IPS-11a (cell line): ENCODE results near the gene SH3D19.
"Not testable (repeated sequence)": the region's sequence is repeated elsewhere in the genome, so short reads cannot be mapped to it uniquely, and the experiment has no call there.

Experiments
- H3K4me3 ChIP-seq: one replicate; pipeline ENCODE4 v1.5.1; 2013; ENCODE audit warnings: low read depth, low read length, control low read depth

The SH3D19 gene

DNA sequence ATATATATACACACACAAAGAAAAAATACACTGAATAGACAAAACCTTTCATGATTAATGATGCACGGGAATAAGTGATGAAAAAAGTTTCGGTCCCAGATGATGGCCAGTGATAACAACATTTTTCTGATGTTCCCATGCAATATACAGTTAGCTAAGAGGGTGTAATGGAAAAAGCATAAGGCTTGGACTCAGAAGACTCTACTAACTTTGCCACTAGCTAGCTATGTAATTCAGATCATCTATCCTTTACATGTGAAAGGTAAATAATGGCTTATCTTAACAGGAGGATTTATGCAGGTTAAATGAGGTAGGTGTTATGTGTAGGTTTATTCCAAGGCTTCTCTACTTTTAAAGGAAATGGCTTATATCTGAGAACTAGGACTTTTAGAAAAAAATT, 221.6 kb downstream of the SH3D19 start:
- no peak overlapping the region for H3K4me3 ChIP-seq

DNA sequence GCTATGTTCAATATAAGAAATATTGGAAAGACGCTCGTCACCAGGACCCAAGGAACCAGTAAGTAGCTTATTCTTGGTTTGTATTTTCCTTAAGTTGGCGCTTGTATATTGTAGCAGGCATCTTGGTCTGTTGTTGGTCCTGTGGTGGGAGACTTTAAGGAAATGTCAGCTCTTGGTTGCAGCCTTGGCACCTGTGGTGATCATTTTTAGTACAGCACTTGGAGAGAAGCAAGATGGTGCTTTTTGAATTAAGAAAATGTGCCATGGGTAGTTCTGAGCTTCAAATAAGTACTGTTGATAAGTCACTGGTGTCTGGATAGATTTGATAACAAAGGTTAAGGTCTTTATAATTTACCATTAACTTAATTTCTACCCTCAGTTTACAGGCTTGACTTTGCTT, 224.9 kb downstream of the SH3D19 start:
- peak overlapping the region; percentile 100 for H3K4me3 ChIP-seq

DNA sequence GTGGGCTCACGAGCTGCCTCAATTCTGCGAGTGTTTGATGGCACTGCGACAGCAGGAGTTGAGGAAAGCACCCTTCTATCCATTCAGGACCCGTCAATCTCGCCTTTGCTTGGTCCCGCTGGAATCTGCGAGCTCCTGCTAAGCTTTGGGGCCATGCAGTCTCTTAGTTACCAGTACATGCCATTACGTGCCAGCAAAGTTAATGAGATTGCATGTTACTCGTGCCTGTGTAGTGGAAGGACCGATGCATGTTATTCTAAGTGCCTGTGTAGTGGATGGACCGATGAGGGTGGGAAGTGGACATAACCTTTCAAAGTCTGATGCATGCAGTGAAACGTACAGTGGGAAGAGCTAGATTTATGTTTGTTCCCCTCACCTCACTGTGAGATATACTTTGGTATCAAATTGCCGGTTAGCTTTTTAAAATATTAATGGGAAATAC, 225.4 kb downstream of the SH3D19 start:
- peak overlapping the region; percentile 100 for H3K4me3 ChIP-seq

DNA sequence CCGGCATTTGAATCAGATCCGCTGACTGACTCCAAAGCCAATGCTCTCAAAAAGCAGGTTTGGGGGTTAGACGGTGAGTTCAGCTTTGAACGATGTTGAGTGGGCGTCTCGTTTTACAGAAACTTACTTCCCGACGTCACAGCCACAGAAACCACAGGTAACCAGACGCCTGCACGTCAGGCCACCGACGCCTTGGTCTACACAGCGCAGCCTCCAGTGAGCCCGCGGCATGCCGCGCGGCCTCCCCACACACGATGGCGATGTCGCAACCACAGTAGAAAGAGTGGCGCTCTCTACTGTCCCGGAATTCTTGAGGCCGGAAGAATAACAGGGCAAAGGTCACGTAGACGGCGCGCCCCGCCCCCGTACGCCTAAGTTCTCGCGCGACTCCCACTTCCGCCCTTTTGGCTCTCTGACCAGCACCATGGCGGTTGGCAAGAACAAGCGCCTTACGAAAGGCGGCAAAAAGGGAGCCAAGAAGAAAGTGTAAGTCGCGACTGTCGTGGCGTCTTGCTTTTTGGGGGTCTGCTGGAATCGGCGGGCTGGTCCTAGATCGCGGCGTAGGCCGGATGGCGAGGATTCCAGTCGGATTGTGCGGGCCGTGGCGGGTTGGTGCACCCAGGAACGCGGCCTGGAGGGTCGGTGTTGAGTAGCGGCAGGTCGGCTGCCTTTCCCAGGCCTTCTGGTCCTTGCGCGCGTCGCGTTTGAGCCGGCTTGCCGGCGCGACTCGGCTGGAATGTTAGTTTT, 226.0 kb downstream of the SH3D19 start, which contains the start of gene RPS3A:
RPS3A (plus strand) TSS at position 400 of the 747 bp plus-strand sequence; CDS start at position 425, 25 bp downstream.
- peak within 1 kb of the TSS; percentile 100 for H3K4me3 ChIP-seq

DNA sequence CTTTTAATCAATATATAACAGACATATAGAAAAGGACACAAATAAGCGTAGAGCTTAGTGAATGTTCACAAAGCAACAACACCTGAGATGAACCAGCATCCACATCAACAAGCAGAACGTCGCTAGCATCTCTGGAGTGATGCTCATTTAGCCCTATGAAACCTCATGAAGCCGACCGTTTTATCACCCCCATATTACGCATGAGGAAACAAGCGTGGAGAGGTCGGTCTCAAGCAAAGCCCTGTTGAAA, 226.5 kb downstream of the SH3D19 start:
- peak overlapping the region; percentile 100 for H3K4me3 ChIP-seq

DNA sequence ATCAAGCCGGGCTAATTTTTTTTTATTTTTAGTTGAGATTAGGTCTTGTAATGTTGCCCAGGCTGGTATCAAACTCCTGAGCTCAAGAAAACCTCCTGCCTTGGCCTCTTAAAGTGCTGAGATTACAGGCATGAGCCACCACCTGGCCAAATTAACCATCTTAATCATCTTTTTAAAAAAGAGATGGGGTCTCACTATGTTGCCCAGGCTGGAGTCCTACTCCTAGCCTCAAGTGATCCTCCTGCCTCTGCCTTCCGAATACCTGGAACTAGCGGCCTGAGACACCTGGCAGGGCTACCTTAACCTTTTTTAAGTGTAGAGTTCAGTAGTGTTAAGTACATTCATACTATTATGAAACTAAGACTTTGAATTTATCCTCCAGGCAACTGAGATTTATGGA, 227.6 kb downstream of the SH3D19 start:
- H3K4me3 ChIP-seq: no peak overlapping the region

DNA sequence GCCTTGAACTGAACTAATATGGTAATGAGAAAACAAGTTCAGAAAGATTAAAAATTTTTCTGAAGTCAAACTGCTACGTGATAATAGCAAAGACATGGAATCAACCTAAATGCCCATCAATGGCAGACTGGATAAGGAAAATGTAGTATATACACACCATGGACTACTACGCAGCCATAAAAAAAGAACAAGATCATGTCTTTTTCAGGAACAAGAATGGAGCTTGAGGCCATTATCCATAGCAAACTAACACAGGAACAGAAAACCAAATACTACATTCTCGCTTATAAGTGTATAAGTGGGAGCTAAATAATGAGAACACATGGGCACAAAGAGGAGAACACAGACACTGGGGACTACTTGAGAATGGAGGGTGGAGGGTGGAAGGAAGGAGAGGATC, 230.3 kb downstream of the SH3D19 start:
- H3K4me3 ChIP-seq: no peak overlapping the region

DNA sequence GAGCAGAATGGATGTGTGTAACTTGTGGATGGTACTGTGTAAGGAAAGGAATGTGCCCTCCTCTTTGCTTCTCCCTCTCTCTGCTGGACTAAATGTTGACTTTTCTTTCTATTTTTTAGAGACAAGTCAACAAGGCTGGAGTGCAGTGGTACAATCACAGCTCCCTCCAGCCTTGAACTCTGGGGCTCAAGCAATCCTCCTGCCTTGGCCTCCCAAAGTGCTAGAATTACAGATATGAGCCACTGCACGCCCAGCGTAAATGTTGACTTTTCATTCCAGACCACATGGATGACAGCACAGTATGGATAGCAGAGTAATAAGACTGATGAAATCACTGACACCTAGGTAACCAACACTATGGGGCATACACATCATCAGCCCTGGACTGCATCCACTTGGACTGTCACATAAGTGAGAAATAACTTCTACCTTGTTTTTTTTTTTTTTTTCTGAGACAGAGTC, 231.1 kb downstream of the SH3D19 start:
- H3K4me3 ChIP-seq: no peak overlapping the region

DNA sequence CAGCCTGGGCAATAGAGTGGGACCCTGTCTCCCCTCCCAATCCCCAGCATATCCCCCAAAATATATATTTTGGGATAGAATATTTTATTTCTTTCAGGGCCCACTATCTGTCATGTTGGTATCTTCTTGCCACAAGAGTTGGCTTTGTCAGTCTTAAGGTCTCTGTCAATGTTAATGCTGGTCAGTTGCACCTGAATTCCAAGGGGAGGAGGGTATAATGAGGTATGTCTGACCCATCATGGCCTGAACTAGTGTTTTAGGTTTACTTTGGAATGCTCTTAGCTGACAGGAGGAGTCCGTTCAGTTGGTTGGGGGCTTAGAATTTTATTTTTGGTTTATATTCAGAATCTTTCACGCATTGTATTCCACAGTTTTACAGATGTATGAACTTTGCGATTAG, 232.2 kb downstream of the SH3D19 start:
- H3K4me3 ChIP-seq: no peak overlapping the region

DNA sequence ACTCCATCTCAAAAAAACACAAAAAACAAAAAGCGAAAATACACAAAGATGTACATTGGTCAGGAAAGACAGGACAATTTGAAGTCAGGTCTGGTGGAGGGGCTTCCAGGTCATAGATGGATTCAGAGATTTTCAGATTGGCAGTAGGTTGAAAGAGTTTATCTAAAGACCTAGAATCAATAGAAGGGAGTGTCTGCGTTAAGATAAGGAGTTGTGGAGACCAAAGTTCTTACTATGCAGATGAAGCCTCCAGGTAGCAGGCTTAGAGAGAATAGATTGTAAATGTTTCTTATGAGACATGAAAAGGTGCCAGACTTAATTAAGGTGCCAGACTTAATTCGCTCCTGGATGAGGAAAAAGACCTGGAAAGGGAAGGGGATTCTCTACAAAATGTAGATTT, 232.9 kb downstream of the SH3D19 start:
- no peak overlapping the region for H3K4me3 ChIP-seq

DNA sequence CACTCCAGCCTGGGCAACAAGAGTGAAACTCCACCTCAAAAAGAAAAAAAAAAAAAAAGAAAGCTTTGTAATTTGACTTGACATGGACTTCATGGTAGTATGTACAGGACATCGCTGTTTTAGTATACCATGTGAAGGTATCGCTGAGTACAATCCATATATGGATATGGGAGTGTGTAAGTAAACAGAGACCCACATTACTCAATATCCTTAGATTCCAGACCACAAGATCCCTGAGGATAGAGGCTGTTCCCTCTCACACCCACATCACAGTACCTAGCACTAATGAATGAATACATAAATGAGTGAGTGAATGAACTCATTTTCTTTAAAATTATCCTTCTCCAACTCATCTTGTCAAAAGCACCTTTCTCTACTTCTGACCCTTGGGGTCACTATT, 234.4 kb downstream of the SH3D19 start:
- H3K4me3 ChIP-seq: no peak overlapping the region

DNA sequence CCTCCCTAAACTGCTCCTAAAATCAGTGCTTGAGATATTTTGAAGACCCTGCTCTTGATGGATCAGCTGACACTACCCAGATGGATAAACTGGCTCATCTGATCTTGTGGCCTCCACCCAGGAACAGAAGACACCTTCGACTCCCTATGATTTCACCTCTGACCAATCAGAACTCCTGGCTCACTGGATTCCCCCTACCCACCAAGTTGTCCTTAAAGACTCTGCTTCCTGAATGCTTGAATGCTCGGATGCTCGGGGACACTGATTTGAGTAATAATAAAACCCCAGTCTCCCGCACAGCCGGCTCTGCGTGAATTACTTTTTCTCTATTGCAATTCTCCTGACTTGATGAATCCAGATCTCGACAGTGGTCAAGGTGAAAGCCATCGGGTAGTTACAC, 237.9 kb downstream of the SH3D19 start:
- no peak overlapping the region for H3K4me3 ChIP-seq

DNA sequence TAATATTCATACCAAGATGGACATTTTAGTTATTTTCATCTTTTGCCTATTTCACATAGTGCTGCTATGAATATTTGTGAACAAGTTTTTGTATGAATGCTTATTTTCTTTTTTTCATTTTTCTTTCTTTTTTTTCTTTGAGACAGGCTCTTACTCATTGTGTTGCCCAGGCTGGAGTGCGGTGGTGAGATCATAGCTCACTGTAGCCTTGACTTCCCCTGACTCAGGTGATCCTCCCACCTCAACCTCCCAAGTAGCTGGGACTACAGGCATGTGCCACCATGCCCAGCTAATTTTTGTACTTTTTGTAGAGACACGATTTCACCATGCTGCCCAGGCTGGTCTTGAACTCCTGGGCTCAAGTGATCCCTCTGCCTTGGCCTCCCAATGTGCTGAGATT, 247.4 kb downstream of the SH3D19 start:
- not testable (repeated sequence) for H3K4me3 ChIP-seq

DNA sequence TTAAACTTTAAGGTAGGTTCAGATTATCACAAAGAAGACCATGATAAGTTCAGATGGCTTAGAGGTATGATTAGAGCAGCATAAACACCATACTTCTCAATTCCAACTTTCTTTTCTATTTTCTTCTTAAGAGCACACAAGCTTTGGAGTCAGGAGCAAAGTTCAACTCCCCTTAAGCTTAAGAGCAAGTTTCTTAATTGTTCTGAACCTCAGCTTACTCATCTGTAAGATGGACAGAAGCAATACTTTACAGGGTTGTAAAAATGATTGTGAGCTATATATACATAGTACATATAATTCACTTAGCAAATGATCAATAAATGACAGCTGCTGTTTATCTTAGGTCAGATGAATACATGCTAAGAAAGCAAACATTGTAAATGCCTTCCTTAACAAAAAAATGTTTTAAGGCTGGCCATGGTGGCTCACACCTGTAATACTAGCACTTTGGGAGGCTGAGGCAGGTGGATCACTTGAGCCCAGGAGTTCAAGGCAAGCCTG, 250.9 kb downstream of the SH3D19 start:
- H3K4me3 ChIP-seq: no peak overlapping the region
